GM20000 (cell line): ENCODE measurements around the gene PSG4.
"Not testable (repeated sequence)": the region's sequence is repeated elsewhere in the genome, so short reads cannot be mapped to it uniquely, and the experiment has no call there.

Experiments used
- DNase-seq: peaks from one replicate; pipeline ENCODE4 v3.0.0; 2012; ENCODE audit warnings: low spot score
- TF ChIP-seq, protein P1 (sequence below): IDR thresholded peaks from 2 replicates; pipeline ENCODE4 v1.5.1; 2012; ENCODE audit warnings: mild to moderate bottlenecking, control low read depth; ENCODE audit errors: extremely low read depth, missing control alignments

The PSG4 gene

DNA sequence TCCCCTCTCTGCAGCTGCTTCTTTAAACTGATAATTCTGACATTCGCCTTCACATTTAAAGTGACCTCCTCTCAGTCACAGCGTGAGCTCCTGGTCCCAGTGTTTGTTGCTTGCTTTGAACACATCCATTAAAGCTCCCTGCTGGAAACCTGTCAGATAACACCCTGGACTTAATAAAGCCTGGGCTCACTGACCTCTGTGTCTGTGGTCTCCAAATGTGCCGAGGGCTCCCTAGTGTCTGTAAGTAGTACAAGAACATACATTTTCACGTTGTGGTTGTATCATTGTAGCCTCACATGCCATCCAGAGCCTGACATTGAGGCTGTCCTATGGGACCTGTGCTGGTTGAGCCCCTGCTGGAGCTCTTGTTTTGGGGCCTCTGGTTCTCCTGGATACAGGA is 2.6 kb upstream of the PSG4 start:
- TF ChIP-seq, protein P1, sequence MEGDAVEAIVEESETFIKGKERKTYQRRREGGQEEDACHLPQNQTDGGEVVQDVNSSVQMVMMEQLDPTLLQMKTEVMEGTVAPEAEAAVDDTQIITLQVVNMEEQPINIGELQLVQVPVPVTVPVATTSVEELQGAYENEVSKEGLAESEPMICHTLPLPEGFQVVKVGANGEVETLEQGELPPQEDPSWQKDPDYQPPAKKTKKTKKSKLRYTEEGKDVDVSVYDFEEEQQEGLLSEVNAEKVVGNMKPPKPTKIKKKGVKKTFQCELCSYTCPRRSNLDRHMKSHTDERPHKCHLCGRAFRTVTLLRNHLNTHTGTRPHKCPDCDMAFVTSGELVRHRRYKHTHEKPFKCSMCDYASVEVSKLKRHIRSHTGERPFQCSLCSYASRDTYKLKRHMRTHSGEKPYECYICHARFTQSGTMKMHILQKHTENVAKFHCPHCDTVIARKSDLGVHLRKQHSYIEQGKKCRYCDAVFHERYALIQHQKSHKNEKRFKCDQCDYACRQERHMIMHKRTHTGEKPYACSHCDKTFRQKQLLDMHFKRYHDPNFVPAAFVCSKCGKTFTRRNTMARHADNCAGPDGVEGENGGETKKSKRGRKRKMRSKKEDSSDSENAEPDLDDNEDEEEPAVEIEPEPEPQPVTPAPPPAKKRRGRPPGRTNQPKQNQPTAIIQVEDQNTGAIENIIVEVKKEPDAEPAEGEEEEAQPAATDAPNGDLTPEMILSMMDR: no peak
- no peak for DNase-seq

- TF ChIP-seq, protein P1: peak; percentile 67
Measured at GRCh38 chr19:43207174-43207573, 1.7 kb upstream of the PSG4 start.

GRCh38 chr19:43203611-43204010 is 1.8 kb downstream of the PSG4 start:
- not testable (repeated sequence) for DNase-seq

More at GRCh38 chr19:43207174-43207573, 1.7 kb upstream of the PSG4 start:
- DNase-seq: not testable (repeated sequence)

GRCh38 chr19:43201891-43202290 is 3.5 kb downstream of the PSG4 start:
- DNase-seq: not testable (repeated sequence)

DNA sequence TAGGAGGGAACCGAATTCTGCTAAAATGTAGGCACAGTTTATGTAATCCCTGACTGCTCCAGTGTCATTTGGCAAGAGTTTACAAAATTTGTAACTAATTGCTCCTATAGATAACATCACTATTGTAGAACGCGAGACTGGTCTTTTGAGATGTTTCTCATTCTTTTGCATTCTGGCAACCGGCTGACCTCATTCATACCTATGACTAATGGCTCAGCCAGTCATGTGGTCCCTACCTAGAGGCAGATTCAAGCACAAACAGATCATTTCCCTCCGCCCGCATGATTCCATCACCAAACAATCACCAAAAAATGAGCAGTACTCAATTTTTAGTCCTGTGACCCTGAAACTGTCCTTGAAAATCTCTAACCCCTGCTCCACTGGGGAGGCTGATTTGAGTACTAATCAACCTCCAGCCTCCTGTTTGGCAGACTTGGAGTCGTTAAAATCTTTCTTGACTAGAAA is 4.1 kb downstream of the PSG4 start:
- DNase-seq: not testable (repeated sequence)

DNA sequence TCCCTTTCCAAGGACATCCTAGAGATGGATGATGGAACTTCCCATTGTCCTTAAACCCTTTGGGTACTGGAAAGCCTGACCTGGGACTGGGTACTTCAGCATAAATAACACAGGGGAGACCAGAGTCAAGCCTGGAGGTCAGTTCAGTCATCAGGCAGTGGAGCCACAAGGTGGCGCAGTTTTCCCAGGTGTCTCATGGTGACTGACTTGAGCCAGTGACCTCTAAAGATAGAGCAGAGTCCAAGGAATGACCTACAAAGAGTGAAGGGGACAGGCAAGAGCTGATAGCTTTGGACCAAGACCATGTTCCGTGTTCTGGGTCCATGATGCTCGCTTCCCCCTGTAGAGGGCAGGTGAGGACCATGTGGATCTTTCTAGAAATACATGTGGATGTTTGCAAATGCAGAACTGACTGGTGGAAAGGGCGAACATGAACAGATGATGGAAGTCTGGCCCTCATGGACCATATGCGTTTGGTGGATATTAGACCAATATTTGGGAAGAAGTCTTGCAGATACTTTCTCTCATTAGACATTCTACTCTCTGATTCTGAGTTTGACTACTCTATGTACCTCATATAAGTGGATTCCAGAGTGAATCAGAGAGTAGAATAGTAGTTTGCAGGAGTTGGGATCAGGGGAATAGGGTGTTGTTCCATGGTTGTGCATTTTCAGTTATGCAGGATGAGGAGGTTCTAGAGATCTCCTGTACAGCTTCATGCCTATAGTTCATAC is 6.6 kb downstream of the PSG4 start:
- not testable (repeated sequence) for DNase-seq

GRCh38 chr19:43197666-43198397 is 7.6 kb downstream of the PSG4 start:
- not testable (repeated sequence) for DNase-seq

DNA sequence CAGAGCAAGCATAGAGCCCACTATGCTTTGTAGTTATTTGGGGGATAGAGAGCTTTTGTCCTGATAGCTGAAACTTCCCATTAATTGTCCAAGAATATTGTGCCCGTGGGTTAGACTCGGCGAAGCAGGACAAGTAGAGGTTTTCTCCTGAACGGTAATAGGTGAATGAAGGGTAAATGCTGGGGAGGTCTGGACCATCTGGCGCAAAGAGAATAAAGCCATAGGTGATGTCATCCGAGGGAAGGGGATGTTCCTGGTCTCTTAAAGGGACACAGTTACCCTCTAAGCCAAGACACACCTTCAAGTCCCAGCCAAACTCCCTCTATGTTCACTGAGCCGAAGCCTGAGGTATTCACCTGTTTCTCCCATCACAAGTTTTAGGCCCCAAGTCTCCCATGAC is 11.0 kb downstream of the PSG4 start:
- not testable (repeated sequence) for DNase-seq

GRCh38 chr19:43192381-43193155 is 12.9 kb downstream of the PSG4 start:
- not testable (repeated sequence) for DNase-seq

DNA sequence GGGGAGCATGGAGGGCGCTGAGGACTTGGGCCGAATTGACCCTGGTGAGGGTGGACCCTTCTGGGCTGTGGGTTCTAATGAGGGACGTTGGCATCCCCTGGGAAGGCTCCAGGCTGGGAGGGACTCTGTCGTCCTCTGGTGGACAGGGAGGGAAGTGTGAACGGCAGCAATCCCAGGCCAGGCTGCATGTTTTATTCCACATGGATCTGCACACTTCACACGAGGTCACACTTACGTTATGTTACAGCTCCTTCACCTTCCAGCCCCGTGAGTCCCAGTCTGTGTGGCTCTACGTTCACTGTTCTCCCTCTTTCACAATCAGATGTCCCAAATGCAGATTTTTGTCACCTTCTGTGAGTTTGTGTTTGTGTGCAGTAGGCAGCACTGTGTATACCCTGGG is 17.3 kb downstream of the PSG4 start:
- TF ChIP-seq, protein P1: peak; percentile 22
- not testable (repeated sequence) for DNase-seq

GRCh38 chr19:43186311-43186935 is 19.0 kb downstream of the PSG4 start, which contains the start of gene PSG5:
TSS of gene PSG5 (minus strand) at chr19:43186536. CDS start at chr19:43186405, 131 bp downstream.
- DNase-seq: not testable (repeated sequence)

DNA sequence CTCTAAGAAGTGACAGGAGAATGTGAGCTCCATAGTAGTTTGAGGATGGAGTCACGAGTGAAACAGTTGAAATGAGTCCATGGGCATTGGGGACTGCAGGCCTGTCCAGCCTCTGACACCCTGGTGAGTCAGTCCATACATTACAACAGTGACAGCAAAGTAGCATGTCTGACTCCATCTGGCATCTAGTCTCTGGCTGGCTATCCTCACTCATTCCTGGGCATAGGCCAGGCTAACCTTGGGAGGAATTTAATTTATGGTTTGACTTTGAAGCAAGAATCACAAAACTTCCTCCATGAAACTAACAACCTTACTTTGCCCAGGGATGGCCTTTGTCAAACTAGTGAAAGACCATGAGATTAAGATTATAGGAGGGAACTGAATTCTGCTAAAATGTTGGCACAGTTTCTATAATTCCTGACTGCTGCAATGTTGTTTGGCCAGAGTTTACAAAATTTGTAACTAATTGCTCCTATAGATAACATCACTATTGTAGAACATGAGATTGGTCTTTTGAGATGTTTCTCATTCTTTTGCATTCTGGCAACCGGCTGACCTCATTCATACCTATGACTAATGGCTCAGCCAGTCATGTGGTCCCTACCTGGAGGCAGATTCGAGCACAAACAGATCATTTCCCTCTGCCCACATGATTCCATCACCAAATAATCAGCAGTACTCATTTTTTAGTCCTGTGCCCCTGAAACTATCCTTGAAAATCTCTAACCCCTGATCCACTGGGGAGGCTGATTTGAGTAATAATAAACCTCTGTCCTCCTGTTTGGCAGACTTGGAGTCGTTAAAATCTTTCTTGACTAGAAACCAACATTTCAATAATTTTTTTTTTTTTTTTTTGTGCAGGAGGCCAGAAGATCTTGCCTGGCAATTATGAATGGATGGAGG is 23.3 kb downstream of the PSG4 start:
- not testable (repeated sequence) for DNase-seq

DNA sequence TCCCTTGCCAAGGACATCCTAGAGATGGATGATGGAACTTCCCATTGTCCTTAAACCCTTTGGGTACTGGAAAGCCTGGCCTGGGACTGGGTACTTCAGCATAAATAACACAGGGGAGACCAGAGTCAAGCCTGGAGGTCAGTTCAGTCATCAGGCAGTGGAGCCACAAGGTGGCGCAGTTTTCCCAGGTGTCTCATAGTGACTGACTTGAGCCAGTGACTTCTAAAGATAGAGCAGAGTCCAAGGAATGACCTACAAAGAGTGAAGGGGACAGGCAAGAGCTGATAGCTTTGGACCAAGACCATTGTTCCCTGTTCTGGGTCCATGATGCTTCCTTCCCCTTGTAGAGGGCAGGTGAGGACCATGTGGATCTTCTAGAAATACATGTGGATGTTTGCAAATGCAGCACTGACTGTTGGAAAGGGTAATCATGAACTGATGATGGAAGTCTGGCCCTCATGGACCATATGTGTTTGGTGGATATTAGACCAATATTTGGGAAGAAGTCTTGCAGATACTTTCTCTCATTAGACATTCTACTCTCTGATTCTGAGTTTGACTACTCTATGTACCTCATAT is 25.8 kb downstream of the PSG4 start:
- DNase-seq: not testable (repeated sequence)

- DNase-seq: not testable (repeated sequence)
Measured at GRCh38 chr19:43178577-43178976, 26.9 kb downstream of the PSG4 start.

DNA sequence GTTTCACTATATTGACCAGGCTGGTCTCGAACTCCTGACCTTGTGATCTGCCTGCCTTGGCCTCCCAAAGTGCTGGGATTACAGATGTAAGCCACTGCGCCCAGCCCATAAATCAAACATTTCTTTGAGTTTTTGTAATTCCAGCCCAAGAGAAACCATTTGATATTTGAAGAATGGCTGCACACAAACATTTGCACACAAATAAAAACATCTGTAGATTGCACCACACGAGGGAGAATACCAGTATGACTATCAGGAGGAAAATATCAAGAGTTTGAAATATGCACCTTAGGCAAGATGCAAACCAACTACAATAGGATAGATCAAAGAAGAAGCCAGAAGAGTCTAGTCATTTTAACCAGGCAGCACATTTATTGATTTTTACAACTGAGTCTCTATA is 39.5 kb downstream of the PSG4 start:
- DNase-seq: not testable (repeated sequence)
